ENCODE measurements around the gene SORBS1. TPM values are rescaled to one million over a fixed set of nuclear protein-coding genes. Genes with fewer than 3 reads are reported as not detected.
A peak's percentile ranks its signal among the peaks of the same experiment; 100 is the strongest.

Gene SORBS1
- total RNA-seq, 6 experiments from 2014 or later, result 56.4 to 97.9 (median 76.5) TPM

DNA sequence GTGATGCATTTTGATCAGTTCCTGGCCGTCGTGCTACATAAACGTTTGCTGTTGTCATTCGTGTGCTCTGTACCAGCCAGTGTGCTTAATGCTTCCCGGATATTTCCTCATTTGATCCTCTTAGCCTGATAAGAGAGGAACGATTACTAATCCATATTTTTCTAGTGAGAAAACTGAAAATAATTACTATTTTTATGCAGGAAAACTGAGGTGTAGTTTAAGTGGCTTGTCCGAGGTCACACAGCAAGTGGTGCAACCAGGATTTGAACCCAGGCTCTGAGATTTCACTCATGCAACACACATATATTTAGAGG, 650 bp upstream of the SORBS1 start:
- no peaks in the 10 kb centered on the region for H3K27me3 ChIP-seq
- DNase-seq (no peak), ATAC-seq (no peak)
- peak overlapping the region; percentile 69 to 91 (median 69) for H3K4me3 ChIP-seq
- H3K27ac ChIP-seq, result peak overlapping the region; percentile 56 to 95 (median 61)
- no peaks in the 10 kb centered on the region for H3K36me3 ChIP-seq
- intact Hi-C loops (cut with DNase I), result loop anchor here in 1 of 2 donors (10.0 kb wide), 1 partner anchor 127 kb away; no protein-coding TSS in a partner anchor
- TF ChIP-seq POLR2A (IDR thresholded peaks at IDR 0.05), result no peak
- TF ChIP-seq, protein P1, sequence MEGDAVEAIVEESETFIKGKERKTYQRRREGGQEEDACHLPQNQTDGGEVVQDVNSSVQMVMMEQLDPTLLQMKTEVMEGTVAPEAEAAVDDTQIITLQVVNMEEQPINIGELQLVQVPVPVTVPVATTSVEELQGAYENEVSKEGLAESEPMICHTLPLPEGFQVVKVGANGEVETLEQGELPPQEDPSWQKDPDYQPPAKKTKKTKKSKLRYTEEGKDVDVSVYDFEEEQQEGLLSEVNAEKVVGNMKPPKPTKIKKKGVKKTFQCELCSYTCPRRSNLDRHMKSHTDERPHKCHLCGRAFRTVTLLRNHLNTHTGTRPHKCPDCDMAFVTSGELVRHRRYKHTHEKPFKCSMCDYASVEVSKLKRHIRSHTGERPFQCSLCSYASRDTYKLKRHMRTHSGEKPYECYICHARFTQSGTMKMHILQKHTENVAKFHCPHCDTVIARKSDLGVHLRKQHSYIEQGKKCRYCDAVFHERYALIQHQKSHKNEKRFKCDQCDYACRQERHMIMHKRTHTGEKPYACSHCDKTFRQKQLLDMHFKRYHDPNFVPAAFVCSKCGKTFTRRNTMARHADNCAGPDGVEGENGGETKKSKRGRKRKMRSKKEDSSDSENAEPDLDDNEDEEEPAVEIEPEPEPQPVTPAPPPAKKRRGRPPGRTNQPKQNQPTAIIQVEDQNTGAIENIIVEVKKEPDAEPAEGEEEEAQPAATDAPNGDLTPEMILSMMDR (IDR thresholded peaks at IDR 0.05), result no peak
- WGBS (ENCODE audit: insufficient coverage, low coverage, low lambda C conversion rate, missing lambda C conversion rate), result 38% methylated on average over 7 of the region's 7 CpGs
- H3K9me3 ChIP-seq, result no peaks in the 10 kb centered on the region
- H3K4me1 ChIP-seq, result peaks cover 0 to 21% (median 9%) of the 10 kb centered on the region in 4 donors

GRCh38 chr10:95560278-95561176, 644 bp downstream of the SORBS1 start:
- TF ChIP-seq POLR2A (IDR thresholded peaks at IDR 0.05), result no peak
- TF ChIP-seq, protein P1 (IDR thresholded peaks at IDR 0.05), result no peak
- peak overlapping the region; percentile 69 to 91 (median 69) for H3K4me3 ChIP-seq
- 6% methylated on average over 37 of the region's 48 CpGs for WGBS (ENCODE audit: insufficient coverage, low coverage, low lambda C conversion rate, missing lambda C conversion rate)
- H3K27ac ChIP-seq, result peak overlapping the region; percentile 95 to 97 (median 96)
- H3K36me3 ChIP-seq, result no peaks in the 10 kb centered on the region
- DNase-seq (peak; percentile 67 to 73 (median 69)), ATAC-seq (peak; percentile 8 to 31 (median 22))
- H3K4me1 ChIP-seq, result peaks cover 0 to 21% (median 9%) of the 10 kb centered on the region in 4 donors
- no peaks in the 10 kb centered on the region for H3K27me3 ChIP-seq
- no peaks in the 10 kb centered on the region for H3K9me3 ChIP-seq
- intact Hi-C loops (cut with DNase I), result loop anchor here in 1 of 2 donors (10.0 kb wide), 1 partner anchor 126 kb away; no protein-coding TSS in a partner anchor

DNA sequence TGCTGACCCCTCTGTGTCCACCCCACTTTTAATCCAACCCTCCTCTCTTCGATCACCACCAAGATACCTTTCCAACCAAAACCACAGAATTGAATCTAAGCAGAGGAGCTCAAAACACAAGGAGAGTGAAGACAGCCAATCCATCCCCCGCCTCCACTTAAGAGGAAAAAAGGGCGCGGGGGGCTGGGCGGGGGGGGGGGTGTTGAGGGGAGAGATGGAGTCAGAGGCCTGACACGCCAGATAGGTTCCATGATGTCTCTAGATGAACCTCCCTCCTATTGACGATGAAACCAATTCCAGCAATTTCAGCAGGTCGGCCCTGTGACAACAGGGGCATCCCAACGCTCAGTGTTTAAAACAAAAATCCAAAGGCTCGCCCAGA, 1.3 kb downstream of the SORBS1 start:
- Histone ChIP-seq H3K27ac (peak overlapping the region; percentile 95 to 97 (median 96)), H3K27me3 (no peaks in the 10 kb centered on the region), H3K4me1 (peaks cover 0 to 21% (median 9%) of the 10 kb centered on the region in 4 donors), H3K9me3 (no peaks in the 10 kb centered on the region), H3K4me3 (peak overlapping the region; percentile 69 to 91 (median 69)), H3K36me3 (no peaks in the 10 kb centered on the region)
- TF ChIP-seq, protein P1 (IDR thresholded peaks at IDR 0.05), result no peak
- TF ChIP-seq POLR2A (IDR thresholded peaks at IDR 0.05), result no peak
- WGBS (ENCODE audit: insufficient coverage, low coverage, low lambda C conversion rate, missing lambda C conversion rate), result 56% methylated on average over 9 of the region's 10 CpGs
- intact Hi-C loops (cut with DNase I), result loop anchor here in 1 of 2 donors (10.0 kb wide), 2 partner anchors 65 to 125 kb away; no protein-coding TSS in a partner anchor
- DNase-seq (no peak), ATAC-seq (no peak)

GRCh38 chr10:95559471-95559870, 1.7 kb downstream of the SORBS1 start:
- no peaks in the 10 kb centered on the region for H3K9me3 ChIP-seq
- intact Hi-C loops (cut with DNase I), result loop anchor here in 1 of 2 donors (10.0 kb wide), 1 partner anchor 65 kb away; no protein-coding TSS in a partner anchor
- TF ChIP-seq, protein P1 (IDR thresholded peaks at IDR 0.05), result no peak
- no peak for TF ChIP-seq POLR2A (IDR thresholded peaks at IDR 0.05)
- H3K27ac ChIP-seq, result peak overlapping the region; percentile 95 to 97 (median 96)
- H3K4me1 ChIP-seq, result peaks cover 0 to 21% (median 9%) of the 10 kb centered on the region in 4 donors
- peak overlapping the region; percentile 69 to 91 (median 69) for H3K4me3 ChIP-seq
- no peaks in the 10 kb centered on the region for H3K27me3 ChIP-seq
- WGBS (ENCODE audit: insufficient coverage, low coverage, low lambda C conversion rate, missing lambda C conversion rate), result 52% methylated on average over 3 of the region's 4 CpGs
- ATAC-seq, result no peak
- DNase-seq, result no peak
- H3K36me3 ChIP-seq, result no peaks in the 10 kb centered on the region
